Measurements from ENCODE around the gene NCOA3.

DNA sequence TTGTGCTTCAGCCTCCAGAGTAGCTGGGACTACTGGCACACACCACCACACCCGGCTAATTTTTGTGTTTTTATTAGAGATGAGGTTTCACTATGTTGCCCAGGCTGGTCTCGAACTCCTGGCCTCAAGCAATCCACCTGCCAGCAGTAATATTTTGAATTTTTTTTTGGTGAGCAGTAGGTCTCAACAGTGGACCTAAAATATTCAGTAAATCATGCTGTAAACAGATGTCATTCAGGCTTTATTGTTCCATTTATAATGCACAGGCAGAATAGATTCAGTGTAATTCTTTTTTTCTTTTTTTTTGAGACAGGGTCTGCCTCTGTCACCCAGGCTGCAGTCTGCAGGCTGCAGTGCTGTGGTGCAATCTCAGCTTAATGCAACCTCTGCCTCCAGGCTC lies 69.7 kb downstream of the NCOA3 start:
- no peak for TF ChIP-seq TCF4 (CRISPR knock-in tag; IDR thresholded peaks at IDR 0.05; ENCODE audit: borderline replicate concordance)
- no peak for TF ChIP-seq ZFP30 (CRISPR knock-in tag; IDR thresholded peaks at IDR 0.05)
- TF ChIP-seq GLIS3 (CRISPR knock-in tag; IDR thresholded peaks at IDR 0.05), result no peak
- no peak for TF ChIP-seq ARNTL (CRISPR knock-in tag; IDR thresholded peaks at IDR 0.05; ENCODE audit: borderline replicate concordance, low read depth)
- TF ChIP-seq OSR1 (CRISPR knock-in tag; IDR thresholded peaks at IDR 0.05), result no peak
- TF ChIP-seq, protein P1, sequence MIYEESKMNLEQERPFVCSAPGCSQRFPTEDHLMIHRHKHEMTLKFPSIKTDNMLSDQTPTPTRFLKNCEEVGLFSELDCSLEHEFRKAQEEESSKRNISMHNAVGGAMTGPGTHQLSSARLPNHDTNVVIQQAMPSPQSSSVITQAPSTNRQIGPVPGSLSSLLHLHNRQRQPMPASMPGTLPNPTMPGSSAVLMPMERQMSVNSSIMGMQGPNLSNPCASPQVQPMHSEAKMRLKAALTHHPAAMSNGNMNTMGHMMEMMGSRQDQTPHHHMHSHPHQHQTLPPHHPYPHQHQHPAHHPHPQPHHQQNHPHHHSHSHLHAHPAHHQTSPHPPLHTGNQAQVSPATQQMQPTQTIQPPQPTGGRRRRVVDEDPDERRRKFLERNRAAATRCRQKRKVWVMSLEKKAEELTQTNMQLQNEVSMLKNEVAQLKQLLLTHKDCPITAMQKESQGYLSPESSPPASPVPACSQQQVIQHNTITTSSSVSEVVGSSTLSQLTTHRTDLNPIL (CRISPR knock-in tag; IDR thresholded peaks at IDR 0.05; ENCODE audit: low read depth), result no peak
- TF ChIP-seq PATZ1 (CRISPR knock-in tag; IDR thresholded peaks at IDR 0.05; ENCODE audit: borderline replicate concordance), result no peak
